K562 (cell line): Measurements from ENCODE around the gene MAP4K1. TPM values are rescaled to one million over a fixed set of nuclear protein-coding genes. Genes with fewer than 3 reads are reported as not detected.

Experiments used
- ATAC-seq: fragments of 200-7000 bp; cut with Tn5 transposase; 3 replicates; pipeline ENCODE4 v1.9.1; 2020; ENCODE audit warnings: moderate library complexity
- BruUV-seq: library from RNA; stranded (reverse); fragments of 400-500 nt; replicated peaks from 2 replicates; lab custom pipeline; 2021; lab: Mats Ljungman, UMichigan
- CTCF ChIA-PET: fragments of 300-600 bp; formaldehyde crosslinking; extraction: SDS; loops from one replicate; lab custom pipeline; 2021; ENCODE audit warnings: low intra/inter-chr PET ratio; lab: Yijun Ruan, JAX
- POLR2A ChIA-PET: fragments of 300-600, 350-650 bp; sonication (Branson Sonifier 250); formaldehyde crosslinking; extraction: SDS; loops from one replicate; lab custom pipeline; 2021; ENCODE audit warnings: antibody characterized with exemption, inconsistent platforms; lab: Yijun Ruan, JAX
- DNase-seq, 4 experiments: peaks; one replicate each; pipeline versions ENCODE4 v3.0.0 to v3.0.0-alpha.2; 2011 to 2018; ENCODE audit warnings: low spot score in 3 of 4, mixed read lengths in 3 of 4; ENCODE audit errors: extremely low read depth in 1 of 4
- FAIRE-seq: peaks from 2 replicates; lab custom pipeline; 2011; peaks lifted over from hg19 to GRCh38; lab: Jason Lieb, UNC
- H2AFZ ChIP-seq: 2 replicates; pipeline ENCODE4 v1.6.0; 2011; ENCODE audit warnings: low read depth, low read length, control low read depth, inconsistent platforms
- H3K27ac ChIP-seq: fragments of 200-600 bp; 3 replicates; pipeline ENCODE4 v1.8.0; 2011; ENCODE audit warnings: low read depth, mild to moderate bottlenecking, control low read depth, inconsistent platforms, low read length, moderate library complexity, mixed read lengths; ENCODE audit errors: extremely low read depth
- H3K27me3 ChIP-seq, 2 experiments: fragments of 300-600 bp in 1 of 2; 2 replicates in 1 of 2; 3 replicates in 1 of 2; pipeline versions ENCODE4 v1.6.0 to v1.8.0; 2011; ENCODE audit warnings: inconsistent platforms in 2 of 2, low read length in 2 of 2, mild to moderate bottlenecking in 1 of 2, mixed read lengths in 1 of 2, moderate library complexity in 1 of 2; ENCODE audit not compliant: control insufficient read depth in 2 of 2, insufficient read depth in 2 of 2
- H3K36me3 ChIP-seq: fragments of 300-600 bp; 3 replicates; pipeline ENCODE4 v1.8.0; 2011; ENCODE audit warnings: mild to moderate bottlenecking, low read length, inconsistent platforms; ENCODE audit not compliant: control insufficient read depth, insufficient read depth
- H3K4me1 ChIP-seq, 2 experiments: fragments of 200-600 bp in 1 of 2; replicated peaks in 1 of 2; 2 replicates in 1 of 2; 3 replicates in 1 of 2; pipeline versions ENCODE4 v1.5.1 to v1.8.0; 2011; ENCODE audit warnings: inconsistent platforms in 2 of 2, low read length in 2 of 2, mild to moderate bottlenecking in 1 of 2, mixed read lengths in 1 of 2, moderate library complexity in 1 of 2; ENCODE audit not compliant: control insufficient read depth in 2 of 2, insufficient read depth in 2 of 2
- H3K4me2 ChIP-seq: 2 replicates; pipeline ENCODE4 v1.6.1; 2011; ENCODE audit warnings: low read length, control low read depth, inconsistent platforms, mixed read lengths; ENCODE audit not compliant: insufficient read depth
- H3K4me3 ChIP-seq: fragments of 200-600 bp; sonication (generic), shearing (Covaris generic); 2 replicates; pipeline ENCODE4 v1.5.1; 2016; ENCODE audit warnings: control low read depth, inconsistent platforms
- H3K79me2 ChIP-seq: fragments of 200-600 bp; 3 replicates; pipeline ENCODE4 v1.8.0; 2011; ENCODE audit warnings: low read length, inconsistent platforms; ENCODE audit not compliant: control insufficient read depth, insufficient read depth
- H3K9ac ChIP-seq, 2 experiments: 2 replicates each; pipeline versions ENCODE4 v1.6.0 to v1.6.1; 2011; ENCODE audit warnings: low read depth in 2 of 2, low read length in 2 of 2, control low read depth in 1 of 2, inconsistent platforms in 1 of 2, mild to moderate bottlenecking in 1 of 2, mixed read lengths in 1 of 2; ENCODE audit not compliant: insufficient read depth in 1 of 2
- H3K9me1 ChIP-seq: one replicate; pipeline ENCODE4 v1.6.0; 2011; ENCODE audit warnings: inconsistent platforms, mild to moderate bottlenecking, low read length, moderate library complexity; ENCODE audit not compliant: control insufficient read depth, insufficient read depth
- H3K9me3 ChIP-seq: replicated peaks from 2 replicates; pipeline ENCODE4 v1.5.1; 2011; ENCODE audit warnings: low read depth, low read length, inconsistent platforms; ENCODE audit not compliant: control insufficient read depth, insufficient read depth
- H4K20me1 ChIP-seq: replicated peaks from 2 replicates; pipeline ENCODE4 v1.6.1; 2011; ENCODE audit warnings: low read length, inconsistent platforms, mixed read lengths; ENCODE audit not compliant: control insufficient read depth, insufficient read depth
- CEBPB ChIP-seq: fragments of 450-650 bp; IDR thresholded peaks from 2 replicates; pipeline ENCODE4 v1.6.1; 2016; ENCODE audit warnings: missing genetic modification characterization, missing compliant biosample characterization
- MXD1 ChIP-seq: fragments of 250-450 bp; sonication (Bioruptor Pico); IDR thresholded peaks from 2 replicates; pipeline ENCODE4 v1.8.0; 2021; ENCODE audit warnings: borderline replicate concordance, mild to moderate bottlenecking, moderate library complexity; ENCODE audit not compliant: poor library complexity, severe bottlenecking
- ZC3H4 ChIP-seq: sonication (generic); formaldehyde crosslinking; IDR thresholded peaks from 2 replicates; pipeline ENCODE4 v1.9.0; 2021; ENCODE audit warnings: missing genetic modification reagents, borderline replicate concordance
- WGBS: fragments of 100-300 bp; shearing (Covaris generic); methylation state at CpG from one replicate; pipeline ENCODE4 v1.1.6; 2016; ENCODE audit warnings: low coverage, mixed read lengths; ENCODE audit not compliant: insufficient coverage; ENCODE audit errors: missing lambda C conversion rate; 5-methylcytosine and 5-hydroxymethylcytosine counted together
- in situ Hi-C: fragments of 300-500 bp; cut with MboI; formaldehyde crosslinking; loops from 4 replicates; pipeline ENCODE4 v1.15.0; 2018; ENCODE audit warnings: inconsistent platforms, mixed read lengths
- intact Hi-C: fragments of 100-400 bp; cut with micrococcal nuclease; formaldehyde crosslinking; loops from 2 replicates; pipeline ENCODE4 v1.14.2; 2022
- polyA plus RNA-seq, 8 experiments: library from polyadenylated mRNA; depleted of rRNA in 4 of 8; stranded (reverse) in 5 of 8; unstranded in 3 of 8; fragments of >200 nt; fragmentation: Nextera tagmentation in 2 of 8; fragmentation: Illumina TruSeq in 1 of 8; extraction: Ambion mirVana in 2 of 8; extraction: Trizol in 1 of 8; gene quantifications; 2 replicates each; pipeline versions ENCODE4 v1.2.1 to v1.2.3, GENCODE V29; 2011 to 2014; ENCODE audit warnings: inconsistent platforms in 1 of 8, missing spikeins in 1 of 8
- total RNA-seq, 7 experiments: library from RNA; depleted of rRNA in 6 of 7; stranded (reverse); fragments of >200 nt in 6 of 7; fragmentation: Illumina TruSeq in 2 of 7; extraction: Trizol in 2 of 7; gene quantifications; 2 replicates each; pipeline versions ENCODE4 v1.2.1 to v1.2.3, GENCODE V29; 2011 to 2021; ENCODE audit warnings: low replicate concordance in 1 of 7

The MAP4K1 gene
- total and polyA plus RNA-seq, 9 of the 15 experiments (the other 6 are each of a cell fraction or from before 2014, with no cell fraction given): 0.14 to 3.2 (median 0.73) TPM; not detected in 1

DNA sequence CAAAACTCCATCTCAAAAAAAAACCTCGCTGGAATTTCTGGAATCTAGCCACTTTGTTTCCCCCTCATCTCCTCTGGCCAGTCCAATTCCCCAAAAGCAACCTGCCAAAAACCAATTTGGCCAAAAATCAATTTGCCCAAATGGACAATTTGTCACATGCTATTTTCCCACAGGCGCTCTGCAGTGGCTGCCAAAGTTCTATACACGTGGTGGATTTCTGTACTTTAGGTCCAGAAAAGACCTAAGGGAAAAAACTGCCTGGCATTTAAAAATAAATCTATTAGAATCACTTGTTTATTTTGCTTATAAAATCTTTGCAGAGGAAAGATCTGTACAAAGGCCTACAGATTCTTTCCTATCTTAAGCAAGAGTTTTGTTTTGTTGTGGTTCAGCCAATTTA, 79.4 kb downstream of the MAP4K1 start:
- H4K20me1 ChIP-seq: no peaks in the 10 kb centered on the region
- no peak overlapping the region for H3K9ac ChIP-seq
- POLR2A ChIA-PET: interaction anchor here (0.6 kb wide), 1 partner anchor 344 kb away, joined by 3 read pairs; no protein-coding TSS in a partner anchor
- H3K27ac ChIP-seq: no peak overlapping the region
- in situ Hi-C loops (no loop called here), intact Hi-C loops (no loop called here)
- H3K9me1 ChIP-seq: no peaks in the 10 kb centered on the region
- H2AFZ ChIP-seq: no peak overlapping the region
- H3K4me1 ChIP-seq: peaks cover 3 to 6% of the 10 kb centered on the region in 2 experiments; a peak in 4 of 5 replicates
- BruUV-seq: no TSS peak
- FAIRE-seq (no peak), ATAC-seq (no peak), DNase-seq (no peak)
- H3K4me3 ChIP-seq: no peak overlapping the region
- peaks cover 15% of the 10 kb centered on the region; the same call in 1 of the 2 replicates for H3K9me3 ChIP-seq
- peaks cover 4% of the 10 kb centered on the region; the same call in 1 of the 3 replicates for H3K79me2 ChIP-seq
- H3K4me2 ChIP-seq: no peak overlapping the region
- no peaks in the 10 kb centered on the region for H3K27me3 ChIP-seq
- TF ChIP-seq ZC3H4 (CRISPR knock-in tag): no peak
- TF ChIP-seq MXD1 (CRISPR knock-in tag): no peak
- 0 out of 2 replicates have a peak, but pooled peaks have one; percentile 23 for TF ChIP-seq CEBPB
- no peaks in the 10 kb centered on the region for H3K36me3 ChIP-seq
- WGBS: 40% methylated on average over 3 of the region's 3 CpGs
- CTCF ChIA-PET: no interaction called here

Other genes with a start within 250 kb of the MAP4K1 start
Only the 7 nearest of the 14 such genes appear.
- 2.8 and 3.8 TPM in 2 replicates for gene RASGRP4, start 191.7 kb downstream of the MAP4K1 start, total RNA-seq (2014; rRNA removed)
- 1.1 TPM in 2 replicates for gene RASGRP4, start 191.7 kb downstream of the MAP4K1 start, total RNA-seq (2014; rRNA removed; fragmentation: Illumina TruSeq; extraction: Trizol)
- 3.5 and 3.8 TPM in 2 replicates for gene RASGRP4, start 191.7 kb downstream of the MAP4K1 start, total RNA-seq (2015; rRNA removed; fragmentation: Illumina TruSeq; extraction: Trizol)
- 3.9 TPM in 2 replicates for gene RASGRP4, start 191.7 kb downstream of the MAP4K1 start, total RNA-seq (2021)
- gene RASGRP4, start 191.7 kb downstream of the MAP4K1 start, polyA plus RNA-seq (2011; rRNA removed): 4.5 and 11.4 TPM in 2 replicates
- 4.4 and 4.8 TPM in 2 replicates for gene RASGRP4, start 191.7 kb downstream of the MAP4K1 start, polyA plus RNA-seq (2014; fragmentation: Illumina TruSeq; extraction: Trizol)
- gene RASGRP4, start 191.7 kb downstream of the MAP4K1 start, polyA plus RNA-seq (2014; fragmentation: Nextera tagmentation; extraction: Ambion mirVana): under 1 TPM; 0.39 to 0.55 TPM
- gene RASGRP4, start 191.7 kb downstream of the MAP4K1 start, polyA plus RNA-seq (2014; rRNA removed): 3.4 and 4.6 TPM in 2 replicates
- 4.6 and 5.1 TPM in 2 replicates for gene RYR1, start 184.3 kb downstream of the MAP4K1 start, total RNA-seq (2014; rRNA removed)
- gene RYR1, start 184.3 kb downstream of the MAP4K1 start, total RNA-seq (2014; rRNA removed; fragmentation: Illumina TruSeq; extraction: Trizol): 2.3 and 2.9 TPM in 2 replicates
- 2.7 and 3.1 TPM in 2 replicates for gene RYR1, start 184.3 kb downstream of the MAP4K1 start, total RNA-seq (2015; rRNA removed; fragmentation: Illumina TruSeq; extraction: Trizol)
- gene RYR1, start 184.3 kb downstream of the MAP4K1 start, total RNA-seq (2021): 5.3 and 7.4 TPM in 2 replicates
- 3.0 and 3.7 TPM in 2 replicates for gene RYR1, start 184.3 kb downstream of the MAP4K1 start, polyA plus RNA-seq (2011; rRNA removed)
- gene RYR1, start 184.3 kb downstream of the MAP4K1 start, polyA plus RNA-seq (2014; fragmentation: Illumina TruSeq; extraction: Trizol): 6.0 and 7.4 TPM in 2 replicates
- under 1 TPM; 0.11 to 0.58 TPM for gene RYR1, start 184.3 kb downstream of the MAP4K1 start, polyA plus RNA-seq (2014; fragmentation: Nextera tagmentation; extraction: Ambion mirVana)
- gene RYR1, start 184.3 kb downstream of the MAP4K1 start, polyA plus RNA-seq (2014; rRNA removed): 5.6 and 6.6 TPM in 2 replicates
- gene EIF3K, start 1.2 kb upstream of the MAP4K1 start, total RNA-seq (2014; rRNA removed): 733 and 769 TPM in 2 replicates
- 363 and 429 TPM in 2 replicates for gene EIF3K, start 1.2 kb upstream of the MAP4K1 start, total RNA-seq (2014; rRNA removed; fragmentation: Illumina TruSeq; extraction: Trizol)
- 589 and 623 TPM in 2 replicates for gene EIF3K, start 1.2 kb upstream of the MAP4K1 start, total RNA-seq (2015; rRNA removed; fragmentation: Illumina TruSeq; extraction: Trizol)
- gene EIF3K, start 1.2 kb upstream of the MAP4K1 start, total RNA-seq (2021): 686 and 693 TPM in 2 replicates
- 387 and 460 TPM in 2 replicates for gene EIF3K, start 1.2 kb upstream of the MAP4K1 start, polyA plus RNA-seq (2011; rRNA removed)
- 1,607 and 1,827 TPM in 2 replicates for gene EIF3K, start 1.2 kb upstream of the MAP4K1 start, polyA plus RNA-seq (2014; fragmentation: Illumina TruSeq; extraction: Trizol)
- 1,000 to 10,000 TPM; 1,193 to 1,486 TPM for gene EIF3K, start 1.2 kb upstream of the MAP4K1 start, polyA plus RNA-seq (2014; fragmentation: Nextera tagmentation; extraction: Ambion mirVana)
- gene EIF3K, start 1.2 kb upstream of the MAP4K1 start, polyA plus RNA-seq (2014; rRNA removed): 798 and 985 TPM in 2 replicates
- 159 and 202 TPM in 2 replicates for gene ACTN4, start 29.7 kb upstream of the MAP4K1 start, total RNA-seq (2014; rRNA removed)
- 67.2 and 80.0 TPM in 2 replicates for gene ACTN4, start 29.7 kb upstream of the MAP4K1 start, total RNA-seq (2014; rRNA removed; fragmentation: Illumina TruSeq; extraction: Trizol)
- gene ACTN4, start 29.7 kb upstream of the MAP4K1 start, total RNA-seq (2015; rRNA removed; fragmentation: Illumina TruSeq; extraction: Trizol): 58.2 and 67.4 TPM in 2 replicates
- gene ACTN4, start 29.7 kb upstream of the MAP4K1 start, total RNA-seq (2021): 362 and 385 TPM in 2 replicates
- 130 and 299 TPM in 2 replicates for gene ACTN4, start 29.7 kb upstream of the MAP4K1 start, polyA plus RNA-seq (2011; rRNA removed)
- gene ACTN4, start 29.7 kb upstream of the MAP4K1 start, polyA plus RNA-seq (2014; fragmentation: Illumina TruSeq; extraction: Trizol): 149 and 163 TPM in 2 replicates
- 1 to 10 TPM; 3.1 to 8.4 TPM for gene ACTN4, start 29.7 kb upstream of the MAP4K1 start, polyA plus RNA-seq (2014; fragmentation: Nextera tagmentation; extraction: Ambion mirVana)
- gene ACTN4, start 29.7 kb upstream of the MAP4K1 start, polyA plus RNA-seq (2014; rRNA removed): 115 and 125 TPM in 2 replicates
- gene CAPN12, start 126.5 kb upstream of the MAP4K1 start, total RNA-seq (2014; rRNA removed): 1.6 and 3.1 TPM in 2 replicates
- gene CAPN12, start 126.5 kb upstream of the MAP4K1 start, total RNA-seq (2014; rRNA removed; fragmentation: Illumina TruSeq; extraction: Trizol): 0.89 and 1.2 TPM in 2 replicates
- 0.83 and 0.87 TPM in 2 replicates for gene CAPN12, start 126.5 kb upstream of the MAP4K1 start, total RNA-seq (2015; rRNA removed; fragmentation: Illumina TruSeq; extraction: Trizol)
- 3.7 and 4.8 TPM in 2 replicates for gene CAPN12, start 126.5 kb upstream of the MAP4K1 start, total RNA-seq (2021)
- gene CAPN12, start 126.5 kb upstream of the MAP4K1 start, polyA plus RNA-seq (2011; rRNA removed): 6.8 and 14.8 TPM in 2 replicates
- gene CAPN12, start 126.5 kb upstream of the MAP4K1 start, polyA plus RNA-seq (2014; fragmentation: Illumina TruSeq; extraction: Trizol): 3.4 and 4.7 TPM in 2 replicates
- gene CAPN12, start 126.5 kb upstream of the MAP4K1 start, polyA plus RNA-seq (2014; fragmentation: Nextera tagmentation; extraction: Ambion mirVana): 1 to 10 TPM in 1 of 2 experiments, under 1 TPM in 1; 0.84 to 1.0 TPM
- gene CAPN12, start 126.5 kb upstream of the MAP4K1 start, polyA plus RNA-seq (2014; rRNA removed): 5.6 and 7.0 TPM in 2 replicates
- not detected in 2 replicates for gene LGALS7, start 155.6 kb upstream of the MAP4K1 start, total RNA-seq (2014; rRNA removed)
- gene LGALS7, start 155.6 kb upstream of the MAP4K1 start, total RNA-seq (2014; rRNA removed; fragmentation: Illumina TruSeq; extraction: Trizol): not detected in 2 replicates
- not detected in 2 replicates for gene LGALS7, start 155.6 kb upstream of the MAP4K1 start, total RNA-seq (2015; rRNA removed; fragmentation: Illumina TruSeq; extraction: Trizol)
- gene LGALS7, start 155.6 kb upstream of the MAP4K1 start, total RNA-seq (2021): not detected in 2 replicates
- gene LGALS7, start 155.6 kb upstream of the MAP4K1 start, polyA plus RNA-seq (2011; rRNA removed): not detected in 2 replicates
- not detected in 2 replicates for gene LGALS7, start 155.6 kb upstream of the MAP4K1 start, polyA plus RNA-seq (2014; fragmentation: Illumina TruSeq; extraction: Trizol)
- gene LGALS7, start 155.6 kb upstream of the MAP4K1 start, polyA plus RNA-seq (2014; fragmentation: Nextera tagmentation; extraction: Ambion mirVana): not detected
- not detected in 2 replicates for gene LGALS7, start 155.6 kb upstream of the MAP4K1 start, polyA plus RNA-seq (2014; rRNA removed)
- gene LGALS7B, start 171.2 kb upstream of the MAP4K1 start, total RNA-seq (2014; rRNA removed): not detected in 2 replicates
- gene LGALS7B, start 171.2 kb upstream of the MAP4K1 start, total RNA-seq (2014; rRNA removed; fragmentation: Illumina TruSeq; extraction: Trizol): not detected in 2 replicates
- gene LGALS7B, start 171.2 kb upstream of the MAP4K1 start, total RNA-seq (2015; rRNA removed; fragmentation: Illumina TruSeq; extraction: Trizol): not detected in 2 replicates
- not detected in 2 replicates for gene LGALS7B, start 171.2 kb upstream of the MAP4K1 start, total RNA-seq (2021)
- not detected in 2 replicates for gene LGALS7B, start 171.2 kb upstream of the MAP4K1 start, polyA plus RNA-seq (2011; rRNA removed)
- not detected in 2 replicates for gene LGALS7B, start 171.2 kb upstream of the MAP4K1 start, polyA plus RNA-seq (2014; fragmentation: Illumina TruSeq; extraction: Trizol)
- gene LGALS7B, start 171.2 kb upstream of the MAP4K1 start, polyA plus RNA-seq (2014; fragmentation: Nextera tagmentation; extraction: Ambion mirVana): not detected
- gene LGALS7B, start 171.2 kb upstream of the MAP4K1 start, polyA plus RNA-seq (2014; rRNA removed): not detected in 2 replicates